ENCODE measurements around the gene LMNB1.

Gene LMNB1

GRCh38 chr5:126875303-126875785 lies 98.4 kb downstream of the LMNB1 start:
- Histone ChIP-seq H3K4me3 (replicated peaks; ENCODE audit: low read depth, low read length) (no peak overlapping the region), H3K27me3 (replicated peaks; ENCODE audit: control insufficient read depth, insufficient read depth, low read length) (no peaks in the 10 kb centered on the region), H3K36me3 (ENCODE audit: control insufficient read depth, insufficient read depth, low read length) (no peaks in the 10 kb centered on the region)
- no peak for TF ChIP-seq CTCF (IDR thresholded peaks at IDR 0.05; ENCODE audit: insufficient read depth, low read length, poor library complexity, severe bottlenecking)
- no peak for DNase-seq (ENCODE audit: extremely low read depth, insufficient read length)

- TF ChIP-seq CTCF (IDR thresholded peaks at IDR 0.05; ENCODE audit: insufficient read depth, low read length, poor library complexity, severe bottlenecking) = no peak
- no peak for DNase-seq (ENCODE audit: extremely low read depth, insufficient read length)
- Histone ChIP-seq H3K27me3 (replicated peaks; ENCODE audit: control insufficient read depth, insufficient read depth, low read length) (no peaks in the 10 kb centered on the region), H3K36me3 (ENCODE audit: control insufficient read depth, insufficient read depth, low read length) (no peaks in the 10 kb centered on the region), H3K4me3 (replicated peaks; ENCODE audit: low read depth, low read length) (no peak overlapping the region)
Observed at GRCh38 chr5:126877602-126878001, 100.7 kb downstream of the LMNB1 start.

- no peaks in the 10 kb centered on the region for H3K27me3 ChIP-seq (replicated peaks; ENCODE audit: control insufficient read depth, insufficient read depth, low read length)
- no peak overlapping the region for H3K4me3 ChIP-seq (replicated peaks; ENCODE audit: low read depth, low read length)
- H3K36me3 ChIP-seq (ENCODE audit: control insufficient read depth, insufficient read depth, low read length) = no peaks in the 10 kb centered on the region
- no peak for DNase-seq (ENCODE audit: extremely low read depth, insufficient read length)
- no peak for TF ChIP-seq CTCF (IDR thresholded peaks at IDR 0.05; ENCODE audit: insufficient read depth, low read length, poor library complexity, severe bottlenecking)
Observed at GRCh38 chr5:126878085-126878484, 101.1 kb downstream of the LMNB1 start.

DNA sequence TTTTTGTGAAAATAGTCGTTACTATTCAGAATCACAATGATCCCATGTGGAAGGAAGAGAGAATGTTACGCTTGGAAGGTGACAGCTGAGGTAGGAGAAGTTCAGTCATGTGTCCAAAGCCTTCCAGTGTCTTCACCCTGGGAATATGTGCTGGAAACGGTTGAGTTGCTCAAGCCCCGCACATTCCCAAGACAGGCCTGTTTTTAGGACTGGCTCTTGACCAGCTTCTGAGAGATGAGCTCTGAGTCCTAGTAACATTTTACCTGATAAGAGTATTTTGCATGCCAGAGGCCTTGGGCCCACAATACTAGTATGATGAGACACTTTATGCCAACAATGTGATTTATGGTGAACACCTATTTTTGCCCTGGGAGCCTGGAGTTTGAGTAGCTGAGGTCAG lies 101.7 kb downstream of the LMNB1 start:
- DNase-seq (ENCODE audit: extremely low read depth, insufficient read length) = no peak
- Histone ChIP-seq H3K4me3 (replicated peaks; ENCODE audit: low read depth, low read length) (no peak overlapping the region), H3K27me3 (replicated peaks; ENCODE audit: control insufficient read depth, insufficient read depth, low read length) (no peaks in the 10 kb centered on the region), H3K36me3 (ENCODE audit: control insufficient read depth, insufficient read depth, low read length) (no peaks in the 10 kb centered on the region)
- TF ChIP-seq CTCF (IDR thresholded peaks at IDR 0.05; ENCODE audit: insufficient read depth, low read length, poor library complexity, severe bottlenecking) = no peak

DNA sequence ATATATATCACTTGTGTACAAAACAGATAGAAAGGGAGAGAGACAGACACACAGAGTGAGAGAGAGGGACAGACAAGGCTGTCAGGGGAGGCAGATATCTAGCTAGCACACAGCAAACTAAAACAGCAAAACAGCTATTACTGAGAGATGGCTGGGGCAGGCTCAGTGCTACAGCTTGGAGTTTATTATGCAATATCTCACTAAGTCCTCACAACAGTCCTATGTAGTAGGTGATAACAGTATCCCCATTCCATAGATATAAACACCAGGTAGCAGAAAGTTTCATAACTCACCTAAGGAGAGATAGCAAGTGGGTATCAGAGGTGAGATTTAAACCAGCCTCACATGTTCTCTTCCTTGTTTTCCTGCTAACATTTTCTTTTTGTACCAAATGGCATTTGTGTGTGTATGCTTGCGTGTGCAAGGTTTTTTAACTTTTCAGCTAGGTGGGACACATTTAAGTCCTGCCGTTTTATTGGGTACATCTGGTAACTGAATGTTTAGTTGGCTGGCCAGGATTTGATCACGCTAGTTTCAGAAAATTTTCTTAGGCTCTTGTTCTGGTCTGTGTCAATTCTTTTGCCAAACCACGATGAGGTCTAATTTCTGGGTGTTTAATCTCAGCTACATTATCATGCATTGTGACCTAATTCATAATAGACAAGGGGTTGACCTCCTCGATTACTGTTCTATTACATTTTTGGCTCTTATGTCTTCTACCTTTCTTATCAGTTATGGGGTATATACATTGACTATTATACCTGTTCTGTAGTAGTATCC lies 105.1 kb downstream of the LMNB1 start:
- H3K4me3 ChIP-seq (replicated peaks; ENCODE audit: low read depth, low read length) = no peak overlapping the region
- no peak for TF ChIP-seq CTCF (IDR thresholded peaks at IDR 0.05; ENCODE audit: insufficient read depth, low read length, poor library complexity, severe bottlenecking)
- no peak for DNase-seq (ENCODE audit: extremely low read depth, insufficient read length)
- H3K36me3 ChIP-seq (ENCODE audit: control insufficient read depth, insufficient read depth, low read length) = no peaks in the 10 kb centered on the region
- no peaks in the 10 kb centered on the region for H3K27me3 ChIP-seq (replicated peaks; ENCODE audit: control insufficient read depth, insufficient read depth, low read length)
